Body of pancreas (tissue), 4 donors: Measurements from ENCODE around the gene SH2D3A.

Experiments
- POLR2A ChIP-seq, 3 donors: fragments of 450-650 bp; IDR thresholded peaks; one replicate each; pipeline ENCODE4 v1.6.1; 2016; ENCODE audit warnings: antibody characterized with exemption in 3 of 3, mild to moderate bottlenecking in 2 of 3
- TF ChIP-seq, protein P1 (sequence below), 7 experiments: fragments of 450-650 bp in 4 of 7; fragments of 200-600 bp in 3 of 7; sonication (generic) in 3 of 7; IDR thresholded peaks; one replicate each; pipeline ENCODE4 v1.5.1; 2016 to 2019; ENCODE audit warnings: antibody characterized with exemption in 7 of 7

DNA sequence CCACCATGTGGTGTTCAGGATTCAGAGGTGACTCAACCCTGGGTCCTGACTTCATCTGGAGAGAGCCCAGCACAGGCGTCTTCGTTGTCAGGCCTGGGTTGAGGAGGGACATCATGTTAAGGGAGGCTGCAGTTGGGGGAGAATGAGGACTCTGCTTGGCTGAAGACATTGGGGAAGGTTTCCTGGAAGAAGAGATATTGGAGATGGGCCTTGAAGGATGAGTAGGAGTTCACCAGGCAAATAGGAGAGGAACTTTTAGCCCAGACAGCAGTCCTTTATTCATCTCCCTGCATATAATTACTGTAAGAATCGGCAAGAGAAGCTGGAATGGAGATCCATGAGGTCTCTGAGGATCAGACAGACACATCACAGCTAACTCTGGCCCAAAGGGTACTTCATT lies 44.1 kb upstream of the SH2D3A start:
- TF ChIP-seq, protein P1, sequence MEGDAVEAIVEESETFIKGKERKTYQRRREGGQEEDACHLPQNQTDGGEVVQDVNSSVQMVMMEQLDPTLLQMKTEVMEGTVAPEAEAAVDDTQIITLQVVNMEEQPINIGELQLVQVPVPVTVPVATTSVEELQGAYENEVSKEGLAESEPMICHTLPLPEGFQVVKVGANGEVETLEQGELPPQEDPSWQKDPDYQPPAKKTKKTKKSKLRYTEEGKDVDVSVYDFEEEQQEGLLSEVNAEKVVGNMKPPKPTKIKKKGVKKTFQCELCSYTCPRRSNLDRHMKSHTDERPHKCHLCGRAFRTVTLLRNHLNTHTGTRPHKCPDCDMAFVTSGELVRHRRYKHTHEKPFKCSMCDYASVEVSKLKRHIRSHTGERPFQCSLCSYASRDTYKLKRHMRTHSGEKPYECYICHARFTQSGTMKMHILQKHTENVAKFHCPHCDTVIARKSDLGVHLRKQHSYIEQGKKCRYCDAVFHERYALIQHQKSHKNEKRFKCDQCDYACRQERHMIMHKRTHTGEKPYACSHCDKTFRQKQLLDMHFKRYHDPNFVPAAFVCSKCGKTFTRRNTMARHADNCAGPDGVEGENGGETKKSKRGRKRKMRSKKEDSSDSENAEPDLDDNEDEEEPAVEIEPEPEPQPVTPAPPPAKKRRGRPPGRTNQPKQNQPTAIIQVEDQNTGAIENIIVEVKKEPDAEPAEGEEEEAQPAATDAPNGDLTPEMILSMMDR (IDR thresholded peaks at IDR 0.05), result no peak
- no peak for TF ChIP-seq POLR2A (IDR thresholded peaks at IDR 0.05)
